CD4-positive, alpha-beta memory T cell (primary cell): Measurements from ENCODE around the gene SNX27. TPM values are rescaled to one million over a fixed set of nuclear protein-coding genes. Genes with fewer than 3 reads are reported as not detected.

ENCODE experiments used
- CTCF ChIA-PET: fragments of 350-600 bp; sonication (Branson Sonifier 250); formaldehyde crosslinking; loops from one replicate; lab custom pipeline; 2021; ENCODE audit warnings: inconsistent platforms; ENCODE audit not compliant: partially characterized antibody; lab: Charles Lee
- POLR2A ChIA-PET: fragments of 350-600 bp; sonication (Branson Sonifier 250); formaldehyde crosslinking; loops from one replicate; lab custom pipeline; 2021; ENCODE audit not compliant: partially characterized antibody; lab: Charles Lee
- DNase-seq, 5 donors: peaks; one replicate each; pipeline versions ENCODE4 v3.0.0 to v3.0.0-alpha.2; 2020 to 2022; ENCODE audit warnings: mixed read lengths in 1 of 5
- H3K27ac ChIP-seq: one replicate; pipeline ENCODE4 v1.7.0; 2013; ENCODE audit warnings: low read depth, low read length
- H3K27me3 ChIP-seq: 2 replicates; pipeline ENCODE4 v1.7.0; 2013; ENCODE audit warnings: mild to moderate bottlenecking, low read length, moderate library complexity; ENCODE audit not compliant: insufficient read depth
- H3K36me3 ChIP-seq: 2 replicates; pipeline ENCODE4 v1.7.0; 2013; ENCODE audit warnings: mild to moderate bottlenecking, low read length, moderate library complexity; ENCODE audit not compliant: insufficient read depth
- H3K4me1 ChIP-seq: 2 replicates; pipeline ENCODE4 v1.7.0; 2013; ENCODE audit warnings: mild to moderate bottlenecking, low read length, moderate library complexity; ENCODE audit not compliant: insufficient read depth
- H3K4me3 ChIP-seq, 2 donors: one replicate each; pipeline ENCODE4 v1.7.0; 2013; ENCODE audit warnings: low read length in 2 of 2, mild to moderate bottlenecking in 1 of 2
- H3K9me3 ChIP-seq, 2 donors: one replicate each; pipeline ENCODE4 v1.7.0; 2013; ENCODE audit warnings: low read length in 2 of 2, control low read depth in 1 of 2; ENCODE audit not compliant: control insufficient read depth in 1 of 2
- H3K27ac Mint-ChIP-seq, 7 donors: one replicate each; pipeline ENCODE4 v1.8.0; 2020 to 2021; ENCODE audit warnings: mixed read lengths in 7 of 7, mild to moderate bottlenecking in 6 of 7, inconsistent platforms in 3 of 7, moderate library complexity in 3 of 7
- H3K27me3 Mint-ChIP-seq, 2 donors: one replicate each; pipeline ENCODE4 v1.8.0; 2020 to 2021; ENCODE audit warnings: mixed read lengths in 2 of 2
- H3K36me3 Mint-ChIP-seq, 2 donors: one replicate each; pipeline ENCODE4 v1.8.0; 2020 to 2021; ENCODE audit warnings: mixed read lengths in 2 of 2, inconsistent platforms in 1 of 2, mild to moderate bottlenecking in 1 of 2
- H3K4me1 Mint-ChIP-seq, 4 donors: one replicate each; pipeline ENCODE4 v1.8.0; 2020 to 2021; ENCODE audit warnings: mixed read lengths in 4 of 4, mild to moderate bottlenecking in 1 of 4
- H3K4me3 Mint-ChIP-seq, 8 donors: one replicate each; pipeline ENCODE4 v1.8.0; 2020 to 2021; ENCODE audit warnings: mixed read lengths in 8 of 8, mild to moderate bottlenecking in 7 of 8, moderate library complexity in 6 of 8, inconsistent platforms in 3 of 8
- H3K9me3 Mint-ChIP-seq, 8 donors: one replicate each; pipeline ENCODE4 v1.8.0; 2020 to 2021; ENCODE audit warnings: mixed read lengths in 8 of 8, mild to moderate bottlenecking in 5 of 8, inconsistent platforms in 3 of 8, moderate library complexity in 1 of 8
- intact Hi-C: fragments of 100-400 bp; cut with micrococcal nuclease; formaldehyde crosslinking; loops from one replicate; pipeline ENCODE4 v1.15.1; 2023
- polyA plus RNA-seq, 2 donors: library from polyadenylated mRNA; unstranded; fragments of 300-500 nt; fragmentation: Illumina TruSeq; gene quantifications; one replicate each; pipeline ENCODE4 v1.2.3, GENCODE V29; 2021
- total RNA-seq, 2 experiments: library from RNA; stranded (reverse); gene quantifications; one replicate each; pipeline ENCODE4 v1.2.3, GENCODE V29; 2021

The SNX27 gene
- total and polyA plus RNA-seq, 4 experiments from 2014 or later: 7.5 to 44.3 (median 27.1) TPM

- H3K27me3 Mint-ChIP-seq: peaks cover 0 to 1% of the 10 kb centered on the region in 2 donors
- H3K4me3 ChIP-seq: no peak overlapping the region
- peak overlapping the region; percentile 81 to 100 (median 99) for H3K4me3 Mint-ChIP-seq
- peak overlapping the region; percentile 87 for H3K27ac ChIP-seq
- no peaks in the 10 kb centered on the region for H3K27me3 ChIP-seq
- H3K36me3 Mint-ChIP-seq: peaks cover 4 to 11% of the 10 kb centered on the region in 2 donors
- ChIA-PET CTCF (interaction anchor here (1.0 kb wide), 1 partner anchor 18 kb away, joined by 4 read pairs; no protein-coding TSS in a partner anchor), POLR2A (interaction anchor here (0.7 to 1.8 kb wide), 5 partner anchors 8 to 152 kb away, joined by 3 to 7 read pairs (median 4); partner anchors contain the start of genes MRPL9 and POGZ)
- H3K4me1 ChIP-seq: peaks cover 32% of the 10 kb centered on the region
- intact Hi-C loops: loop anchor here (1.0 to 5.0 kb wide), 4 partner anchors 17 to 226 kb away; partner anchors contain the start of genes C2CD4D, POGZ and TDRKH
- DNase-seq: no peak
- no peaks in the 10 kb centered on the region for H3K9me3 Mint-ChIP-seq
- H3K4me1 Mint-ChIP-seq: peaks cover 27 to 41% (median 34%) of the 10 kb centered on the region in 4 donors
- peak overlapping the region; percentile 70 to 97 (median 95) for H3K27ac Mint-ChIP-seq
- H3K9me3 ChIP-seq: no peaks in the 10 kb centered on the region
- peaks cover 6% of the 10 kb centered on the region for H3K36me3 ChIP-seq
Observed at GRCh38 chr1:151611288-151611790, 511 bp upstream of the SNX27 start.

DNA sequence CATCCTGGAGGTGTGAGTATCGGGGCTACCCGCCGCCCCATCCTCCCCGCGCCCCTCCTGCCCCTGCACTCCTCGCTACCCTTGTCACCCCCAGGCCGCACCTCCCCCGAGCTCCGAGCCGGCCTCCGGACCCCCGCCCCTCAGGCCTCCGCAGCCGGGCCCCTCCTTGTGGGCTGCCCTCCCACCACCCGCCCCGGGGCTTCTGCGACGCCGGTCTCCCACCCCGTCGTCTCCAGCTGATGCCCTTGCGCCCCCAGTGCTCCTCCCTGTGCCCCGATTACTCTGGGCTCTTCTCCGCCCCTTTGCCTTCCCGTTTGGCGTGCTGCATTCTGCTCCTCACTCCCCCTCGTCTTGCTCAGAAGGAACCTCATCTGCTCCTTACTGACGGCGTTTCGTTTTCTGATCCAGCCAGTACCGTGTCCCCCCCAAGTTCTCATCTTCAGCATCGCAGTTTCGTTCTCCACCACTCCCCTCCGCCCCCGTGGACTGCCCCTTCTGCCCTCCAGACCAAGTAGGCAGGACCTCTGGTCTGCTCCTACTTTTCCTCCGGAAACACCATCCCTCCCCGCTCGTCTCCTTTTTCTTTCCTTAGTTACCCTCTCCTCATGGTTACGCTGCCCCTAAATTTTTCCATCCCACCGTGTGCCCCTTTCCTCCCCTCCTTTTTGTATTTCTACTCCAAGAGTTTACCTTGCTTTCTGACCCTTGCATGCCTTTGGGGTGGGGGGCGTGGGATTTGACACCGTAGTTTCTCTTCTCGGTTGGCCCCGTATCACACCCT lies 841 bp downstream of the SNX27 start:
- CTCF ChIA-PET: interaction anchor here (1.0 kb wide), 1 partner anchor 168 kb away, joined by 3 read pairs; no protein-coding TSS in a partner anchor
- Histone ChIP-seq H3K36me3 (peaks cover 6% of the 10 kb centered on the region), H3K27ac (peak overlapping the region; percentile 87), H3K4me1 (peaks cover 32% of the 10 kb centered on the region), H3K4me3 (peak overlapping the region; percentile 73 to 77), H3K27me3 (no peaks in the 10 kb centered on the region), H3K9me3 (no peaks in the 10 kb centered on the region)
- intact Hi-C loops: loop anchor here (1.0 to 5.0 kb wide), 3 partner anchors 101 to 225 kb away; partner anchors contain the start of genes C2CD4D, CGN and POGZ
- Mint-ChIP-seq H3K27ac (peak overlapping the region; percentile 89 to 99 (median 97)), H3K36me3 (peaks cover 4 to 13% of the 10 kb centered on the region in 2 donors), H3K9me3 (no peaks in the 10 kb centered on the region), H3K27me3 (peaks cover 0 to 1% of the 10 kb centered on the region in 2 donors), H3K4me1 (peaks cover 32 to 50% (median 40%) of the 10 kb centered on the region in 4 donors), H3K4me3 (peak overlapping the region; percentile 98 to 100 (median 99))
- DNase-seq: peak in 4 of 5 donors; percentile 6 to 56 (median 22)
- POLR2A ChIA-PET: interaction anchor here (0.6 to 1.8 kb wide), 7 partner anchors 8 to 292 kb away, joined by 3 to 7 read pairs (median 3); partner anchors contain the start of genes C2CD4D and MRPL9

GRCh38 chr1:151613282-151613780 lies 1.5 kb downstream of the SNX27 start:
- peaks cover 6% of the 10 kb centered on the region for H3K36me3 ChIP-seq
- ChIA-PET POLR2A (no interaction called here), CTCF (no interaction called here)
- intact Hi-C loops: loop anchor here (5.0 kb wide), 2 partner anchors 156 to 224 kb away; partner anchors contain the start of genes C2CD4D and POGZ
- DNase-seq: no peak
- H3K4me3 ChIP-seq: peak overlapping the region in 1 of 2 donors; percentile 77
- Mint-ChIP-seq H3K27ac (peak overlapping the region; percentile 87 to 99 (median 94)), H3K9me3 (no peaks in the 10 kb centered on the region), H3K4me1 (peaks cover 32 to 52% (median 41%) of the 10 kb centered on the region in 4 donors), H3K27me3 (peaks cover 0 to 1% of the 10 kb centered on the region in 2 donors), H3K4me3 (peak overlapping the region; percentile 98 to 100 (median 99)), H3K36me3 (peaks cover 4 to 13% of the 10 kb centered on the region in 2 donors)
- no peaks in the 10 kb centered on the region for H3K9me3 ChIP-seq
- H3K27ac ChIP-seq: no peak overlapping the region
- H3K4me1 ChIP-seq: peaks cover 32% of the 10 kb centered on the region
- H3K27me3 ChIP-seq: no peaks in the 10 kb centered on the region

- POLR2A ChIA-PET: no interaction called here
- H3K27me3 Mint-ChIP-seq: no peaks in the 10 kb centered on the region
- intact Hi-C loops: no loop called here
Observed at GRCh38 chr1:151615711-151616504, 4.1 kb downstream of the SNX27 start.

DNA sequence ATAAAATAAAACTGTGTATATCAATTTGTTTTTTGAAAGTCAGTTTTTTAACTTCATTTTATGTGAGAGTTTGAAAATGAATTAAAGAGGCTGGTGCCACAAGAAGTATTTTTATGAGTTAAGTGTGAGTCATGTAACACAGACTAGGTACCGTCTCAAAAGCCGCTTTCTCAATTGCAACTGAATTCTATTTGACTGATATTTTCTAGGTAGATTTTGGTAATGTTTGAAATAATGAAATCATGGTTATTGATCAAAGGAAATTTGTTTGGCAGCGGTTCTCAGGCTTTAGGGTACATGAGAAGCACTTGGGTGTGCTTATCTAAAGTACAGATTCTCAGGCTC lies 4.6 kb downstream of the SNX27 start:
- Mint-ChIP-seq H3K36me3 (peaks cover 4 to 15% of the 10 kb centered on the region in 2 donors), H3K4me3 (no peak overlapping the region), H3K27me3 (no peaks in the 10 kb centered on the region), H3K9me3 (no peaks in the 10 kb centered on the region), H3K27ac (no peak overlapping the region), H3K4me1 (peaks cover 40 to 69% (median 57%) of the 10 kb centered on the region in 4 donors)
- ChIA-PET CTCF (no interaction called here), POLR2A (no interaction called here)
- Histone ChIP-seq H3K4me3 (no peak overlapping the region), H3K9me3 (no peaks in the 10 kb centered on the region), H3K36me3 (peaks cover 6% of the 10 kb centered on the region), H3K4me1 (peaks cover 29% of the 10 kb centered on the region), H3K27me3 (no peaks in the 10 kb centered on the region), H3K27ac (no peak overlapping the region)
- DNase-seq: no peak
- intact Hi-C loops: no loop called here

More at GRCh38 chr1:151615711-151616504, 4.1 kb downstream of the SNX27 start:
- H3K36me3 ChIP-seq: peaks cover 6% of the 10 kb centered on the region
- no peak overlapping the region for H3K27ac ChIP-seq
- H3K4me3 ChIP-seq: no peak overlapping the region
- H3K4me1 ChIP-seq: peaks cover 32% of the 10 kb centered on the region
- Mint-ChIP-seq H3K9me3 (no peaks in the 10 kb centered on the region), H3K4me3 (no peak overlapping the region), H3K27ac (peak overlapping the region in 2 of 7 donors; percentile 38 to 60), H3K4me1 (peaks cover 38 to 65% (median 55%) of the 10 kb centered on the region in 4 donors), H3K36me3 (peaks cover 4 to 13% of the 10 kb centered on the region in 2 donors)
- no peak for DNase-seq
- no peaks in the 10 kb centered on the region for H3K27me3 ChIP-seq
- CTCF ChIA-PET: interaction anchor here (1.0 kb wide), 1 partner anchor 21 kb away, joined by 3 read pairs; no protein-coding TSS in a partner anchor
- H3K9me3 ChIP-seq: no peaks in the 10 kb centered on the region

DNA sequence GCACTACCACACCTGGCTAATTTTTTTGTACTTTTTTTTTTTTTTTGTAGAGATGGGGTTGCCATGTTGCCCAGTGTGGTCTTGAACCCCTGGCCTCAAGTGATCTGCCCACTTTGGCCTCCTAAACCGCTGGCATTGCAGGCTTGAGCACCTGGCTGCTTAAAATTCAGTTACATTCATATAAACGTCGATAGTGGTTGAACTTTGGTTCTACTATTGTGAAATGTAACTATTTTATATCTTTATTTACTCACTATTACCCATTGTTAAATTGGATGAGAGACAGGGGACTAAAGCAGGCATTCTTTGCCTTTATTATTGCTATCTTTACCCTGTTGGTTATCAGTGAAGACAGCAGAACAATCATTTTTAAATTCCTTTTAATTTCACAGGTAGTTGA lies 6.2 kb downstream of the SNX27 start:
- CTCF ChIA-PET: interaction anchor here (1.0 to 1.2 kb wide), 2 partner anchors 24 to 218 kb away, joined by 4 to 7 read pairs; no protein-coding TSS in a partner anchor
- H3K9me3 Mint-ChIP-seq: no peaks in the 10 kb centered on the region

More for the DNA sequence above, 6.2 kb downstream of the SNX27 start:
- Histone ChIP-seq H3K36me3 (peaks cover 6% of the 10 kb centered on the region), H3K9me3 (no peaks in the 10 kb centered on the region), H3K4me1 (peaks cover 23% of the 10 kb centered on the region), H3K27me3 (no peaks in the 10 kb centered on the region), H3K27ac (no peak overlapping the region), H3K4me3 (no peak overlapping the region)
- intact Hi-C loops: no loop called here
- Mint-ChIP-seq H3K27me3 (no peaks in the 10 kb centered on the region), H3K4me1 (peaks cover 35 to 65% (median 53%) of the 10 kb centered on the region in 4 donors), H3K4me3 (no peak overlapping the region), H3K36me3 (peaks cover 4 to 11% of the 10 kb centered on the region in 2 donors), H3K27ac (peak overlapping the region in 1 of 7 donors; percentile 14)
- POLR2A ChIA-PET: no interaction called here
- DNase-seq: no peak
